ENCODE results near the gene PNKD.

The PNKD gene

GRCh38 chr2:218273908-218274249 lies 3.6 kb downstream of the PNKD start:
- DNase-seq = no peak

- DNase-seq = no peak
Measured at GRCh38 chr2:218274586-218274985, 4.3 kb downstream of the PNKD start.

GRCh38 chr2:218275371-218276072 lies 5.2 kb downstream of the PNKD start:
- DNase-seq = no peak

- no peak for DNase-seq
Measured at GRCh38 chr2:218276986-218277755, 6.9 kb downstream of the PNKD start.

GRCh38 chr2:218277921-218278320 lies 7.6 kb downstream of the PNKD start:
- no peak for DNase-seq

GRCh38 chr2:218278531-218279360 lies 8.4 kb downstream of the PNKD start:
- DNase-seq = no peak

- no peak for DNase-seq
Measured at GRCh38 chr2:218280260-218280870, 10.0 kb downstream of the PNKD start.

- no peak for DNase-seq
Measured at GRCh38 chr2:218281449-218281848, 11.1 kb downstream of the PNKD start.

- no peak for DNase-seq
Measured at GRCh38 chr2:218282173-218282991, 12.1 kb downstream of the PNKD start.

- DNase-seq = no peak
Measured at GRCh38 chr2:218284106-218284811, 13.9 kb downstream of the PNKD start.

- peak; percentile 12 for DNase-seq
Measured at GRCh38 chr2:218285604-218286003, 15.3 kb downstream of the PNKD start.

- no peak for DNase-seq
Measured at GRCh38 chr2:218286570-218287459, 16.5 kb downstream of the PNKD start.

GRCh38 chr2:218289639-218290315 lies 19.5 kb downstream of the PNKD start:
- no peak for DNase-seq

GRCh38 chr2:218290316-218291261 lies 20.3 kb downstream of the PNKD start:
- no peak for DNase-seq

GRCh38 chr2:218291318-218292047 lies 21.2 kb downstream of the PNKD start:
- DNase-seq = no peak

- DNase-seq = peak; percentile 23
Measured at GRCh38 chr2:218292048-218293014, 22.0 kb downstream of the PNKD start, which contains the start of gene TMBIM1. Gene TMBIM1 (minus strand): TSS chr2:218292503. CDS start chr2:218282141, 10,362 bp downstream.

Measured in NCI-H2029 (cell line).